OCI-LY1 (cell line): ENCODE data around the gene LPGAT1.

Source experiments
- H2AFZ ChIP-seq: fragments of 200-600 bp; sonication (generic), shearing (Covaris generic); 2 replicates; pipeline ENCODE4 v1.6.0; 2014; ENCODE audit warnings: antibody characterized with exemption, mild to moderate bottlenecking, low read length
- H3F3A ChIP-seq: fragments of 200-600 bp; sonication (generic), shearing (Covaris generic); 2 replicates; pipeline ENCODE4 v1.6.0; 2014; ENCODE audit warnings: mild to moderate bottlenecking, antibody characterized with exemption, low read length, moderate library complexity; ENCODE audit not compliant: insufficient read depth
- H3K27ac ChIP-seq: fragments of 200-600 bp; sonication (generic); 2 replicates; pipeline ENCODE4 v1.5.1; 2014; ENCODE audit warnings: low read length, mixed run types, mild to moderate bottlenecking, low read depth; ENCODE audit not compliant: poor library complexity, severe bottlenecking
- H3K27me3 ChIP-seq: fragments of 200-600 bp; sonication (generic); 2 replicates; pipeline ENCODE4 v1.6.0; 2014; ENCODE audit warnings: antibody characterized with exemption, mild to moderate bottlenecking, low read length, moderate library complexity; ENCODE audit not compliant: insufficient read depth
- H3K36me3 ChIP-seq: fragments of 200-600 bp; sonication (generic); 2 replicates; pipeline ENCODE4 v1.6.1; 2014; ENCODE audit warnings: mild to moderate bottlenecking, antibody characterized with exemption, low read length, moderate library complexity, mixed read lengths; ENCODE audit not compliant: insufficient read depth
- H3K4me1 ChIP-seq: fragments of 200-600 bp; sonication (generic); 2 replicates; pipeline ENCODE4 v1.5.1; 2014; ENCODE audit warnings: mild to moderate bottlenecking, low read length, moderate library complexity; ENCODE audit not compliant: insufficient read depth, severe bottlenecking
- H3K4me2 ChIP-seq: fragments of 200-600 bp; sonication (generic), shearing (Covaris generic); 2 replicates; pipeline ENCODE4 v1.6.1; 2014; ENCODE audit warnings: low read length
- H3K4me3 ChIP-seq: fragments of 200-600 bp; sonication (generic); 2 replicates; pipeline ENCODE4 v1.5.1; 2014; ENCODE audit warnings: low read length, low read depth, mild to moderate bottlenecking, mixed read lengths; ENCODE audit not compliant: poor library complexity, severe bottlenecking
- H3K79me2 ChIP-seq: fragments of 200-600 bp; shearing (Covaris generic); 2 replicates; pipeline ENCODE4 v1.6.1; 2016; ENCODE audit warnings: mixed run types, low read length, mixed read lengths; ENCODE audit not compliant: insufficient read depth
- H3K9ac ChIP-seq: fragments of 200-600 bp; sonication (generic), shearing (Covaris generic); 2 replicates; pipeline ENCODE4 v1.6.1; 2014; ENCODE audit warnings: mild to moderate bottlenecking, low read length, mixed read lengths
- H3K9me2 ChIP-seq: fragments of 200-600 bp; sonication (generic), shearing (Covaris generic); 2 replicates; pipeline ENCODE4 v1.6.1; 2014; ENCODE audit warnings: low read depth, mild to moderate bottlenecking, low read length, mixed read lengths
- H3K9me3 ChIP-seq: fragments of 200-600 bp; shearing (Covaris generic); 2 replicates; pipeline ENCODE4 v1.6.1; 2014; ENCODE audit warnings: low read length, mixed read lengths
- H4K20me1 ChIP-seq: fragments of 200-600 bp; sonication (generic), shearing (Covaris generic); 2 replicates; pipeline ENCODE4 v1.6.0; 2016; ENCODE audit warnings: mild to moderate bottlenecking, low read length; ENCODE audit not compliant: insufficient read depth
- EZH2 ChIP-seq: fragments of 200-600 bp; sonication (generic), shearing (Covaris generic); IDR thresholded peaks from 2 replicates; pipeline ENCODE4 v1.8.0; 2017; ENCODE audit warnings: borderline replicate concordance, mixed run types, mild to moderate bottlenecking, antibody characterized with exemption, low read length, moderate library complexity, mixed read lengths
- TF ChIP-seq, protein P1 (sequence below): fragments of 200-600 bp; sonication (generic), shearing (Covaris generic); IDR thresholded peaks from 2 replicates; pipeline ENCODE4 v1.5.1; 2017; ENCODE audit warnings: mild to moderate bottlenecking, antibody characterized with exemption, low read length, moderate library complexity, mixed read lengths

LPGAT1 gene

DNA sequence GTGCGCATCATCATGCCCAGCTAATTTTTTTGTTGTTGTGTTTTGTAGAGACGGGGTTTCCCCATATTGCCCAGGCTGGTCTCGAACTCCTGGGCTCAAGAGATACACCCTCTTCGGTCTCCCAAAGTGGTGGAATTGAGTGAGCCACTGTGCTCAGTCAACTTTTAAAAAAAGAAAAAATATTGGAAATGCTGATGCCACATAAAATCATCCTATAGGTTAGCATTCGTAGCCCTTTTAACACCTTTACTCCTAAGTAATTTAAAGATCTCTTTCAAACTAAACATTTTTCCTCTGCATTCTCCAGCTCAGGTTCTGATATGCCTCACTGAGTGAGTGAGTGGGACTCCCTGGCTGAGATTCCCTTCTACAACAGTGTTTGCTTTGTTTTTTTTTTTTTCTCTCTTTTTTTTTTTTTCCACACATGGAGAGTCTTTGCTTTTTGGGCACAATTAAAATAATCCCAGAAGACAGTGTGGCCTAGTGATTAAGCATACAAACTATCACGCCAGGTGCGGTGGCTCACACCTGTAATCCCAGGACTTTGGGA, 74.0 kb downstream of the LPGAT1 start:
- Histone ChIP-seq H3K9me3 (peaks cover 4% of the 10 kb centered on the region; the same call in 1 of the 2 replicates), H3K4me1 (no peaks in the 10 kb centered on the region), H3K36me3 (peaks cover 3% of the 10 kb centered on the region; the same call in 1 of the 2 replicates), H2AFZ (no peak overlapping the region), H3K27ac (no peak overlapping the region), H3K4me3 (no peak overlapping the region), H3K27me3 (no peaks in the 10 kb centered on the region), H3F3A (no peaks in the 10 kb centered on the region), H3K9me2 (no peaks in the 10 kb centered on the region), H4K20me1 (no peaks in the 10 kb centered on the region), H3K9ac (no peak overlapping the region), H3K4me2 (no peak overlapping the region), H3K79me2 (no peaks in the 10 kb centered on the region)
- TF ChIP-seq, protein P1, sequence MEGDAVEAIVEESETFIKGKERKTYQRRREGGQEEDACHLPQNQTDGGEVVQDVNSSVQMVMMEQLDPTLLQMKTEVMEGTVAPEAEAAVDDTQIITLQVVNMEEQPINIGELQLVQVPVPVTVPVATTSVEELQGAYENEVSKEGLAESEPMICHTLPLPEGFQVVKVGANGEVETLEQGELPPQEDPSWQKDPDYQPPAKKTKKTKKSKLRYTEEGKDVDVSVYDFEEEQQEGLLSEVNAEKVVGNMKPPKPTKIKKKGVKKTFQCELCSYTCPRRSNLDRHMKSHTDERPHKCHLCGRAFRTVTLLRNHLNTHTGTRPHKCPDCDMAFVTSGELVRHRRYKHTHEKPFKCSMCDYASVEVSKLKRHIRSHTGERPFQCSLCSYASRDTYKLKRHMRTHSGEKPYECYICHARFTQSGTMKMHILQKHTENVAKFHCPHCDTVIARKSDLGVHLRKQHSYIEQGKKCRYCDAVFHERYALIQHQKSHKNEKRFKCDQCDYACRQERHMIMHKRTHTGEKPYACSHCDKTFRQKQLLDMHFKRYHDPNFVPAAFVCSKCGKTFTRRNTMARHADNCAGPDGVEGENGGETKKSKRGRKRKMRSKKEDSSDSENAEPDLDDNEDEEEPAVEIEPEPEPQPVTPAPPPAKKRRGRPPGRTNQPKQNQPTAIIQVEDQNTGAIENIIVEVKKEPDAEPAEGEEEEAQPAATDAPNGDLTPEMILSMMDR, result no peak
- no peak for TF ChIP-seq EZH2

DNA sequence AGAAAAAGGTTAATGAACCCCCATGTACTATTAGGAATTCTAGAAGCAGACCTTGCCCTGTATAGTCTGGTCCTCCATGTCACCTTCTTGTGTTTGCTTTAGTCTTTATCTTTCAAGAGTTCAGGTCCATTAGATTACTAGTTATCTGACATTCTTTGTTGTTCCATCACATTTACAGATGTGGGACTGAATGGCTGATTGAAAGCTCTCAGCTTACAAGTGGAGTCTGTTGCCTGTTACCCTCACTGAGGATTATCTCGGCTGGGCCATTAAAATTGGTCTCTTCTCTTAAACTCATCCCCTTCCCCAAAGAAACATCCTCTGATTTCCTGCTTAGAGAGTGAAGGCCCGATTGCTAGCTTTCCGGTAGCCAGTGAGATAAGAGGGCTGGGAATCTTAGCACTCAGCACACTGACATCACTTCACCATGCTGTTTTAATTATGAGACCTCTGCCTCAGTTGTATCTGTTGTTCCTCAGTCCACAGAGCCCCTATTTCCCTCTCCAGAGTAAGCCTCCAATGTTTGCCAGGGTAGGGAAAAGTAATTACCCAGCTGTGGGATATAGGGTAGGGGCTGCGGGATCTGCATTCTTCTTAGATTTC, 76.8 kb downstream of the LPGAT1 start:
- Histone ChIP-seq H3K9ac (no peak overlapping the region), H3K9me2 (no peaks in the 10 kb centered on the region), H3K4me3 (no peak overlapping the region), H3F3A (no peaks in the 10 kb centered on the region), H3K27me3 (no peaks in the 10 kb centered on the region), H3K4me2 (no peak overlapping the region), H3K4me1 (no peaks in the 10 kb centered on the region), H4K20me1 (no peaks in the 10 kb centered on the region), H3K36me3 (peaks cover 8% of the 10 kb centered on the region), H2AFZ (no peak overlapping the region), H3K79me2 (no peaks in the 10 kb centered on the region), H3K27ac (no peak overlapping the region), H3K9me3 (no peaks in the 10 kb centered on the region)
- TF ChIP-seq, protein P1, result no peak
- TF ChIP-seq EZH2, result no peak

DNA sequence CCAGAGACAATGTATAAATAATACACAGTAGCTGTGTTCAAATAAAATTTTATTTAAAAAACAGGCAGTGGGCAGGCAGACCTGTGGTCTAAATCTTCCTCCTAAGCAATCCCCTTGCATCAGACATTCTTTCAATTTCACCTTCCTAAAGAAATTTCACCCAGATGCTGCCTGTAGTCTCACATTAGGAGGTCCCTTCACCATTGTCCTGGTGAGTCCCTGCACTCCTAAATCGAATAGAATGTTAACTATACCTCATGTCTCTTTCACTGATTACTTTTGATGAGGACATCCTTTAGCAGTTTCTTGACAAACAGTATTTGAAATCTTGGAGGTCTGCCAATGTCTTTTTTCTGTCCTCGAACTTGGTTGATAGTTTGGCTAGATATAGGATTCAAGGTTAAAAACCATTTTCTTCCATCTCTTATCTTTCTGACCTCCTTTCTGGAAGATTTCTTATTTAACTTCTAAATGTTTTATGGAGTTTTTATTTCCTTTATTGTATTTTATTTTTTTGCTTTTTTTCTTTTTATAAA, 77.5 kb downstream of the LPGAT1 start:
- Histone ChIP-seq H3K9ac (no peak overlapping the region), H3K4me1 (no peaks in the 10 kb centered on the region), H3K9me3 (no peaks in the 10 kb centered on the region), H3K27me3 (no peaks in the 10 kb centered on the region), H3F3A (no peaks in the 10 kb centered on the region), H3K79me2 (no peaks in the 10 kb centered on the region), H4K20me1 (no peaks in the 10 kb centered on the region), H3K4me3 (no peak overlapping the region), H3K27ac (no peak overlapping the region), H3K36me3 (peaks cover 11% of the 10 kb centered on the region), H3K4me2 (no peak overlapping the region), H2AFZ (no peak overlapping the region), H3K9me2 (no peaks in the 10 kb centered on the region)
- TF ChIP-seq, protein P1, result no peak
- no peak for TF ChIP-seq EZH2
